ENCODE results near the gene LSG1. TPM values are rescaled to one million over a fixed set of nuclear protein-coding genes. Genes with fewer than 3 reads are reported as not detected.
A peak's percentile ranks its signal among the peaks of the same experiment; 100 is the strongest.

The LSG1 gene
- 64.0 and 81.3 TPM in 2 replicates for total RNA-seq (2021)
- percentile 86 among the genes with signal in this experiment for Bru-seq, nascent RNA
- percentile 89 among the genes with signal in this experiment for BruChase-seq, experiment 1, labeled RNA remaining after a 2-hour chase
- BruChase-seq, experiment 2, labeled RNA remaining after a 6-hour chase: percentile 91 among the genes with signal in this experiment
- long read RNA-seq, transcript LSG1-201 (14 exons, 3,572 nt): major isoform, 92 of 111 reads
- long read RNA-seq, partial matches to known transcripts: 6 of 111 reads
- long read RNA-seq, other reads (novel, unspliced or antisense): 13 of 111 reads

GRCh38 chr3:194671900-194672808 is at the start of gene LSG1:
Gene LSG1 (minus strand): TSS chr3:194672191. CDS start chr3:194672162, 29 bp downstream.
- ChIA-PET CTCF (interaction anchor here (0.6 to 2.6 kb wide), 7 partner anchors 10 to 1738 kb away, joined by 3 to 15 read pairs (median 4); partner anchors contain the start of gene XXYLT1), POLR2A (ENCODE audit: low non-redundant PET) (interaction anchor here (0.7 kb wide), 1 partner anchor 599 kb away, joined by 4 read pairs; the partner anchor contains the start of gene XXYLT1)
- no TSS peak for BruUV-seq (replicated peaks)
- Histone ChIP-seq H3K4me3 (ENCODE audit: low read depth, low read length, poor library complexity, severe bottlenecking) (peak within 1 kb of the TSS; percentile 72), H3K4me1 (ENCODE audit: insufficient read depth, low read length, poor library complexity, severe bottlenecking) (peaks cover 17% of the 10 kb centered on the region), H3K36me3 (ENCODE audit: insufficient read depth, low read length, poor library complexity, severe bottlenecking) (no peaks in the 10 kb centered on the region), H3K27me3 (replicated peaks; ENCODE audit: insufficient read depth, low read depth, low read length, poor library complexity) (no peaks in the 10 kb centered on the region), H3K9me3 (ENCODE audit: low read depth, low read length, poor library complexity, severe bottlenecking) (no peaks in the 10 kb centered on the region), H3K27ac (ENCODE audit: low read depth, low read length, poor library complexity, severe bottlenecking) (peak within 1 kb of the TSS; percentile 99)
- intact Hi-C loops (cut with micrococcal nuclease; ENCODE audit: unreplicated experiment): loop anchor here (5.0 kb wide), 1 partner anchor 850 kb away; no protein-coding TSS in a partner anchor
- peak; percentile 97 for DNase-seq (ENCODE audit: low spot score)
- TF ChIP-seq CTCF (conservative IDR thresholded peaks at IDR 0.05; ENCODE audit: low read depth, low read length) (no peak), EZH2 (IDR thresholded peaks at IDR 0.05; ENCODE audit: borderline replicate concordance, low read depth, low read length, poor library complexity, severe bottlenecking) (no peak)

- BruUV-seq (replicated peaks): no TSS peak
- no peaks in the 10 kb centered on the region for H3K27me3 ChIP-seq (replicated peaks; ENCODE audit: insufficient read depth, low read depth, low read length, poor library complexity)
- H3K27ac ChIP-seq (ENCODE audit: low read depth, low read length, poor library complexity, severe bottlenecking): no peak overlapping the region
- no peak for DNase-seq (ENCODE audit: low spot score)
- H3K4me1 ChIP-seq (ENCODE audit: insufficient read depth, low read length, poor library complexity, severe bottlenecking): no peaks in the 10 kb centered on the region
- H3K36me3 ChIP-seq (ENCODE audit: insufficient read depth, low read length, poor library complexity, severe bottlenecking): no peaks in the 10 kb centered on the region
- intact Hi-C loops (cut with micrococcal nuclease; ENCODE audit: unreplicated experiment): no loop called here
- POLR2A ChIA-PET (ENCODE audit: low non-redundant PET): no interaction called here
- no peaks in the 10 kb centered on the region for H3K9me3 ChIP-seq (ENCODE audit: low read depth, low read length, poor library complexity, severe bottlenecking)
- CTCF ChIA-PET: no interaction called here
- TF ChIP-seq EZH2 (IDR thresholded peaks at IDR 0.05; ENCODE audit: borderline replicate concordance, low read depth, low read length, poor library complexity, severe bottlenecking) (no peak), CTCF (conservative IDR thresholded peaks at IDR 0.05; ENCODE audit: low read depth, low read length) (no peak)
- H3K4me3 ChIP-seq (ENCODE audit: low read depth, low read length, poor library complexity, severe bottlenecking): no peak overlapping the region
Measured at GRCh38 chr3:194720048-194720447, 48.1 kb upstream of the LSG1 start.

GRCh38 chr3:194718079-194718478 is 46.1 kb upstream of the LSG1 start:
- Histone ChIP-seq H3K27me3 (replicated peaks; ENCODE audit: insufficient read depth, low read depth, low read length, poor library complexity) (no peaks in the 10 kb centered on the region), H3K4me3 (ENCODE audit: low read depth, low read length, poor library complexity, severe bottlenecking) (no peak overlapping the region), H3K9me3 (ENCODE audit: low read depth, low read length, poor library complexity, severe bottlenecking) (no peaks in the 10 kb centered on the region), H3K4me1 (ENCODE audit: insufficient read depth, low read length, poor library complexity, severe bottlenecking) (no peaks in the 10 kb centered on the region), H3K36me3 (ENCODE audit: insufficient read depth, low read length, poor library complexity, severe bottlenecking) (no peaks in the 10 kb centered on the region), H3K27ac (ENCODE audit: low read depth, low read length, poor library complexity, severe bottlenecking) (no peak overlapping the region)
- no peak for TF ChIP-seq CTCF (conservative IDR thresholded peaks at IDR 0.05; ENCODE audit: low read depth, low read length)
- no peak for TF ChIP-seq EZH2 (IDR thresholded peaks at IDR 0.05; ENCODE audit: borderline replicate concordance, low read depth, low read length, poor library complexity, severe bottlenecking)
- CTCF ChIA-PET: no interaction called here
- DNase-seq (ENCODE audit: low spot score): no peak
- intact Hi-C loops (cut with micrococcal nuclease; ENCODE audit: unreplicated experiment): no loop called here
- POLR2A ChIA-PET (ENCODE audit: low non-redundant PET): no interaction called here
- BruUV-seq (replicated peaks): no TSS peak
